IMR-90 (cell line): ENCODE measurements around the gene LY6G6D. TPM values are rescaled to one million over a fixed set of nuclear protein-coding genes. Genes with fewer than 3 reads are reported as not detected.

Experiments used
- BHLHE40 ChIP-seq: fragments of 150-350 bp; IDR thresholded peaks from 2 replicates; pipeline ENCODE4 v1.6.1; 2016; ENCODE audit warnings: mild to moderate bottlenecking, low read depth, low read length
- ELK1 ChIP-seq: fragments of 150-350 bp; IDR thresholded peaks from 2 replicates; pipeline ENCODE4 v1.6.1; 2016; ENCODE audit warnings: low read depth, mild to moderate bottlenecking, low read length, moderate library complexity, borderline replicate concordance
- polyA plus RNA-seq, 3 experiments: library from polyadenylated mRNA; depleted of rRNA; stranded (reverse); fragments of >200 nt; gene quantifications; 2 replicates each; pipeline ENCODE4 v1.2.3, GENCODE V29; 2012; ENCODE audit warnings: low replicate concordance in 1 of 3
- total RNA-seq: library from RNA; depleted of rRNA; stranded (reverse); fragments of >200 nt; gene quantifications from 2 replicates; pipeline ENCODE4 v1.2.3, GENCODE V29; 2012

Gene LY6G6D
- total and polyA plus RNA-seq, 2 of the 4 experiments (the other 2 are of a cell fraction): not detected

- TF ChIP-seq ELK1: no peak
- TF ChIP-seq BHLHE40: no peak
These were observed 12.8 kb downstream of the LY6G6D start (continued) for GRCh38 chr6:31727717-31728671.
